HG03196 (cell line): Measurements from ENCODE around the gene ATL3.
"Not testable (repeated sequence)": the region's sequence is repeated elsewhere in the genome, so short reads cannot be mapped to it uniquely, and the experiment has no call there.

Experiments used
- ATAC-seq: cut with Tn5 transposase; IDR thresholded peaks from one replicate; pipeline ENCODE4 v1.9.1; 2021; ENCODE audit not compliant: unreplicated experiment

Gene ATL3

DNA sequence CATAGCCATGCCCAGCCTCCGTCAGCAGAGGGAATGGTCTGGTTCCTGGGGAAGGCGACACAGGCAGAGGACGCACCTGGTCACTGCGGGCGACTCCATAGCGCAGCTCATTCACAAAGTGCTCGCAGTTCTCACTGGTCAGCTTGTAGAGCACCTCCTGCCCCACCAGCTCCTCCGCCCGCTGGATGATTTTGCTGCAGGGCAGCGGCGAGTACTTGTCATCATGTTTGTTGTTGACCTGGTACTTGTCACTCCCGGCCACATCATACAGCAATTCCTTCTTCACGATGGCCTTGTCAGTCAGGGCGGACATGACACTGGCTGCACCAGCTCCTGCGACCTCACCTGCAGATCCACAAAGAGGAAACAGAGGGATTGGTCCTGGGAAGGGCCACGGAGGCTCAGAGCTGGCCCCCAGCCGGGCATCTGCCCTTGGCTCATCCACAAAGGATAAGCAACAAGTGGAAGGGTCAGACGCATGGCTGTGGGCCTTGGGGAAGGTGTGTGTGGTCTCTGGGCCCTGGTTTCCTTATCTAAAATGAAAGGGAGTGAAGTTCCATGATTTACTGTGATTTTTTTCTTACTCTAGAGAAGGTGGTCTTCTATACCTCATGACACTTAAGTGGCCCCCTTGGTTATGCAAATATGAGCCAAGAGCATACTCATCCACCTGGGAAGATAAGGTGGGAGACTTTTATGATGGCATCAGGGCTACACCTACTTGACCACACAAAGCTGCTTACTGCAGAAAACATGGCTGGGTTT, 81.0 kb downstream of the ATL3 start:
- ATAC-seq = no peak

DNA sequence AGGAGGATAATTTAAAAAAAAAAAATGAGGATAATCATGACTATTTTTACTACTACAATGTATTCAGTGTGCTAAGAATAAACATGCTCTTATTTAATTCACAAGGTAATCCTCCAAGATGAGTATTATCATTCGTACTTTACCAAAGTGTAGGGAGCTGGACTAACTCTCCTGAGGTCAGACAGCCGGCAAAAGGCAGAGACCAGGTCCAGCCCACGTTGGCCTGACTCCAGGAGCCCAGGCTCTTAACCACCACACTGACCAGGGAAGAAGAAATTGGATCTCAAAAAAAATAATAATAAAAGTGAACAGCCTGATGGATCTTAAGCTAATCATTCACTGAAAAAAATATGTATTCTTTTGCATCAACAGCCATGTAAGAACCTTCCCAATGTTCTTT, 82.2 kb downstream of the ATL3 start:
- no peak for ATAC-seq

- ATAC-seq = no peak
These were observed 84.6 kb downstream of the ATL3 start for GRCh38 chr11:63586451-63587166.

GRCh38 chr11:63583357-63583677, 87.9 kb downstream of the ATL3 start:
- ATAC-seq = no peak

DNA sequence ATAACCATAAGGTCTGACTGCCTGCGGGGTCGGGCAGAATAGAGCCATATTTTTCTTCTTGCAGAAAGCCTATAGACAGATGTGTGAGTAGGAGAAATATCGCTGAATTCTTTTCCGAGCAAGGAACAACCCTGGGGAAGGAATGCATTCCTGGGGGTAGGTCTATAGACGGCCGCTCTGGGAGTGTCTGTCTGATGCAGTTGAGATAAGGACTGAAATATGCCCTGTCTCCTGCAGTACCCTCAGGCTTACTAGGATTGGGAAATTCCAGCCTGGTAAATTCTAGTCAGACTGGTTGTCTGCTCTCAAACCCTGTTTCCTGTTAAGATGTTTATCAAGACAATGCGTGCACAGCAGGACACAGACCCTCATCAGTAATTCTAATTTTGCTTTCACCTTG, 90.0 kb downstream of the ATL3 start:
- not testable (repeated sequence) for ATAC-seq

DNA sequence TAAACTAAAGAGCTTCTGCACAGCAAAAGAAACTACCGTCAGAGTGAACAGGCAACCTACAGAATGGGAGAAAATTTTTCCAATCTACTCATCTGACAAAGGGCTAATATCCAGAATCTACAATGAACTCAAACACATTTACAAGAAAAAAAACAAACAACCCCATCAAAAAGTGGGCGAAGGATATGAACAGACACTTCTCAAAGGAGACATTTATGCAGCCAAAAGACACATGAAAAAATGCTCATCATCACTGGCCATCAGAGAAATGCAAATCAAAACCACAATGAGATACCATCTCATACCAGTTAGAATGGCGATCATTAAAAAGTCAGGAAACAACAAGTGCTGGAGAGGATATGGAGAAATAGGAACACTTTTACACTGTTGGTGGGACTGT, 92.3 kb downstream of the ATL3 start:
- not testable (repeated sequence) for ATAC-seq

DNA sequence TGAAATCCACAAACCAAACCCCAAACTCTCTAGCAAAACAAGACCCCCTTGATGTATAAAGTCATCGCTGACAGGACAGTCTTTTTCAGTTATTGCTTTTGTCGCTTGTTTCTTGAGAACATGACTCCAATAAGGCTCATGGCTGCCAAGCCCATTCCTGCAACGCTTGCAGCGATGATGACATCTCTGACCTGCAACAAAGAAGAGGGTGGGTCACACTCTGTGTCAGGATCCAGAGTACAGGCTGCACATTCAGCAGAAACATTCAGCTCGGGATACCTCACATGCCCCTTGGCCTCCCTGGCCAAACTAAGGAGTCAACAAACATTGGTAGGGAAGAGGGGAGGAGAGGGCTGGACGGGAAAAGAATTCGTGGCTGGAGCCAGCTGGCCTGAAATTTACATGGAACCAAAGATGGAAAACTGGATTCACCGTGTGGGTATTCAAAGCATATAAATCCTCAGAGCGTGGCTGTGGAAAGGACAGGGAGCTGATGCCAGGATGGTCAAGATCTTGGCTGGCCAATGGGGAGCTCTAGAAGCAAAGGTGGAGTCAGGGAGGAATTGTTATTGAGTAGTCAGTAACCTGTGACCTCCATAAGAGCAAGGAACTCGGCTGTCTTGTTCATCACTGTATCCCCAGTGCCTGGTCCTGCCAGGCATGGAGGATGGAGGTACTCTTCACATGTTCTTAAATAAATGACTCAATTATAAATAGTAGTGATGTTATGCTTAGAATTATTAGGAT, 96.1 kb downstream of the ATL3 start:
- ATAC-seq = no peak
